Prostate gland (tissue), 2 donors: ENCODE results near the gene PRDM7. TPM values are rescaled to one million over a fixed set of nuclear protein-coding genes. Genes with fewer than 3 reads are reported as not detected.

ENCODE experiments used
- DNase-seq: peaks from one replicate; pipeline ENCODE4 v3.0.0-alpha.2; 2019; ENCODE audit warnings: low spot score
- H3K27ac ChIP-seq, 2 donors: fragments of 200-600 bp; sonication (generic); 2 replicates each; pipeline ENCODE4 v1.5.1; 2017 to 2019
- H3K27me3 ChIP-seq: fragments of 200-600 bp; sonication (generic); replicated peaks from 2 replicates; pipeline ENCODE4 v1.5.1; 2019; ENCODE audit not compliant: insufficient read depth
- H3K36me3 ChIP-seq, 2 donors: fragments of 200-600 bp; sonication (generic); 1 replicate in 1 of 2; 2 replicates in 1 of 2; pipeline versions ENCODE4 v1.5.1 to v1.8.1; 2017 to 2019
- H3K4me1 ChIP-seq: fragments of 200-600 bp; sonication (generic); replicated peaks from 2 replicates; pipeline ENCODE4 v1.5.1; 2019
- H3K4me3 ChIP-seq, 2 donors: fragments of 200-600 bp; sonication (generic); 2 replicates each; pipeline ENCODE4 v1.5.1; 2017 to 2019
- H3K9me3 ChIP-seq: fragments of 200-600 bp; sonication (generic); 2 replicates; pipeline ENCODE4 v1.5.1; 2017
- CTCF ChIP-seq, 4 experiments: fragments of 200-600 bp in 2 of 4; fragments of 450-650 bp in 2 of 4; sonication (generic) in 2 of 4; IDR thresholded peaks; 1 replicate in 3 of 4; 2 replicates in 1 of 4; pipeline ENCODE4 v1.5.1; 2016 to 2019; ENCODE audit warnings: antibody characterized with exemption in 4 of 4, mild to moderate bottlenecking in 2 of 4, moderate library complexity in 2 of 4
- POLR2A ChIP-seq: fragments of 450-650 bp; IDR thresholded peaks from one replicate; pipeline ENCODE4 v1.6.1; 2016; ENCODE audit warnings: antibody characterized with exemption, mild to moderate bottlenecking
- POLR2AphosphoS5 ChIP-seq: sonication (generic); formaldehyde crosslinking; IDR thresholded peaks from one replicate; pipeline ENCODE4 v1.6.1; 2017; ENCODE audit warnings: antibody characterized with exemption
- WGBS: methylation state at CpG from one replicate; pipeline ENCODE4 v1.1.5; 2018; 5-methylcytosine and 5-hydroxymethylcytosine counted together
- intact Hi-C: fragments of 100-400 bp; cut with DNase I; formaldehyde crosslinking; loops from one replicate; pipeline ENCODE4 v1.14.2; 2022
- total RNA-seq, 2 donors: library from RNA; depleted of rRNA; stranded (reverse); fragments of >200 nt; gene quantifications; one replicate each; pipeline ENCODE4 v1.1.0, GENCODE V29; 2016

The PRDM7 gene
- total RNA-seq, 2 donors from 2014 or later, result 0.09 to 0.28 TPM

GRCh38 chr16:90043526-90043925, 33.6 kb downstream of the PRDM7 start:
- no peak overlapping the region for H3K27ac ChIP-seq
- intact Hi-C loops, result no loop called here
- H3K4me1 ChIP-seq, result peaks cover 11% of the 10 kb centered on the region
- H3K4me3 ChIP-seq, result no peak overlapping the region
- no peaks in the 10 kb centered on the region for H3K27me3 ChIP-seq
- peaks cover 0 to 4% of the 10 kb centered on the region in 2 donors for H3K36me3 ChIP-seq
- DNase-seq, result no peak
- no peaks in the 10 kb centered on the region for H3K9me3 ChIP-seq
- TF ChIP-seq POLR2A (no peak), POLR2AphosphoS5 (no peak), CTCF (IDR thresholded peaks at IDR 0.05) (no peak)
- WGBS, result 90% methylated on average over 20 of the region's 20 CpGs

GRCh38 chr16:90042946-90043514, 34.1 kb downstream of the PRDM7 start:
- Histone ChIP-seq H3K27ac (no peak overlapping the region), H3K36me3 (peaks cover 0 to 4% of the 10 kb centered on the region in 2 donors), H3K4me3 (no peak overlapping the region), H3K9me3 (no peaks in the 10 kb centered on the region), H3K4me1 (peaks cover 11% of the 10 kb centered on the region), H3K27me3 (no peaks in the 10 kb centered on the region)
- no peak for TF ChIP-seq POLR2AphosphoS5
- no peak for TF ChIP-seq CTCF (IDR thresholded peaks at IDR 0.05)
- TF ChIP-seq POLR2A, result no peak
- DNase-seq, result no peak
- intact Hi-C loops, result no loop called here
- WGBS, result 74% methylated on average over 19 of the region's 19 CpGs

GRCh38 chr16:90041896-90042473, 35.1 kb downstream of the PRDM7 start:
- no peak overlapping the region for H3K27ac ChIP-seq
- TF ChIP-seq POLR2A (no peak), CTCF (IDR thresholded peaks at IDR 0.05) (no peak), POLR2AphosphoS5 (no peak)
- no peaks in the 10 kb centered on the region for H3K27me3 ChIP-seq
- WGBS, result 81% methylated on average over 16 of the region's 16 CpGs
- H3K9me3 ChIP-seq, result no peaks in the 10 kb centered on the region
- DNase-seq, result no peak
- H3K4me3 ChIP-seq, result no peak overlapping the region
- H3K36me3 ChIP-seq, result peaks cover 2 to 4% of the 10 kb centered on the region in 2 donors
- peaks cover 5% of the 10 kb centered on the region for H3K4me1 ChIP-seq
- intact Hi-C loops, result no loop called here

GRCh38 chr16:90040152-90041023, 36.7 kb downstream of the PRDM7 start:
- WGBS, result 82% methylated on average over 22 of the region's 29 CpGs
- DNase-seq, result no peak
- Histone ChIP-seq H3K27me3 (no peaks in the 10 kb centered on the region), H3K9me3 (no peaks in the 10 kb centered on the region), H3K36me3 (peaks cover 4 to 16% of the 10 kb centered on the region in 2 donors), H3K4me3 (no peak overlapping the region), H3K27ac (no peak overlapping the region), H3K4me1 (no peaks in the 10 kb centered on the region)
- intact Hi-C loops, result no loop called here
- TF ChIP-seq CTCF (IDR thresholded peaks at IDR 0.05), result no peak
- TF ChIP-seq POLR2AphosphoS5, result no peak
- no peak for TF ChIP-seq POLR2A
